OCI-LY3 (cell line): ENCODE measurements around the gene ORMDL1.

Experiments
- H2AFZ ChIP-seq: fragments of 200-600, 300-600 bp; shearing (Covaris generic); 2 replicates; pipeline ENCODE4 v1.6.0; 2014; ENCODE audit warnings: antibody characterized with exemption, low read depth, low read length
- H3K27ac ChIP-seq: fragments of 200-600, 300-600 bp; sonication (generic); 2 replicates; pipeline ENCODE4 v1.5.1; 2014; ENCODE audit warnings: mild to moderate bottlenecking, low read length, moderate library complexity, mixed read lengths
- H3K27me3 ChIP-seq: fragments of 200-600, 300-600 bp; sonication (generic); 2 replicates; pipeline ENCODE4 v1.6.1; 2014; ENCODE audit warnings: low read depth, low read length, mixed read lengths
- H3K36me3 ChIP-seq: fragments of 200-600, 300-600 bp; sonication (generic); replicated peaks from 2 replicates; pipeline ENCODE3; 2014; ENCODE audit warnings: low read depth, low read length, mixed read lengths
- H3K4me1 ChIP-seq: fragments of 300-600, 200-600 bp; sonication (generic); 2 replicates; pipeline ENCODE4 v1.6.1; 2014; ENCODE audit warnings: low read length, mixed read lengths
- H3K4me2 ChIP-seq: fragments of 200-600, 300-600 bp; sonication (generic); 2 replicates; pipeline ENCODE4 v1.6.1; 2014; ENCODE audit warnings: low read length, mixed read lengths
- H3K4me3 ChIP-seq: fragments of 300-600, 200-600 bp; sonication (generic); 2 replicates; pipeline ENCODE4 v1.5.1; 2014; ENCODE audit warnings: antibody characterized with exemption, mild to moderate bottlenecking, low read length, moderate library complexity
- H3K79me2 ChIP-seq: fragments of 300-600, 200-600 bp; shearing (Covaris generic); 2 replicates; pipeline ENCODE4 v1.6.1; 2014; ENCODE audit warnings: mild to moderate bottlenecking, low read length, mixed read lengths
- H3K9ac ChIP-seq: fragments of 300-600, 200-600 bp; shearing (Covaris generic); 2 replicates; pipeline ENCODE4 v1.6.0; 2014; ENCODE audit warnings: mild to moderate bottlenecking, low read length, moderate library complexity
- H3K9me3 ChIP-seq: fragments of 200-600, 300-600 bp; shearing (Covaris generic); 2 replicates; pipeline ENCODE4 v1.6.1; 2014; ENCODE audit warnings: low read length, mixed read lengths; ENCODE audit not compliant: insufficient read depth
- H4K20me1 ChIP-seq: fragments of 200-600, 300-600 bp; sonication (generic); 2 replicates; pipeline ENCODE4 v1.6.1; 2016; ENCODE audit warnings: low read length, mixed read lengths; ENCODE audit not compliant: insufficient read depth
- CTCF ChIP-seq: fragments of 200-600, 300-600 bp; sonication (generic); IDR thresholded peaks from 2 replicates; pipeline ENCODE4 v1.5.1; 2014; ENCODE audit warnings: antibody characterized with exemption, low read length, low read depth
- EZH2phosphoT487 ChIP-seq: fragments of 200-600 bp; shearing (Covaris generic); IDR thresholded peaks from 2 replicates; pipeline ENCODE4 v1.6.1; 2018; ENCODE audit warnings: antibody characterized with exemption, mixed run types, low read depth

ORMDL1 gene

GRCh38 chr2:189726271-189726670, 57.9 kb downstream of the ORMDL1 start:
- no peaks in the 10 kb centered on the region for H3K36me3 ChIP-seq
- H3K27me3 ChIP-seq = no peaks in the 10 kb centered on the region
- no peak for TF ChIP-seq EZH2phosphoT487
- TF ChIP-seq CTCF = no peak

GRCh38 chr2:189723192-189723591, 60.9 kb downstream of the ORMDL1 start:
- TF ChIP-seq CTCF (no peak), EZH2phosphoT487 (no peak)
- no peak overlapping the region for H3K9ac ChIP-seq
- H3K4me3 ChIP-seq = no peak overlapping the region
- H3K27ac ChIP-seq = no peak overlapping the region
- H3K27me3 ChIP-seq = no peaks in the 10 kb centered on the region
- no peaks in the 10 kb centered on the region for H3K4me1 ChIP-seq
- no peak overlapping the region for H3K4me2 ChIP-seq
- no peaks in the 10 kb centered on the region for H3K9me3 ChIP-seq
- H4K20me1 ChIP-seq = no peaks in the 10 kb centered on the region
- no peak overlapping the region for H2AFZ ChIP-seq
- no peaks in the 10 kb centered on the region for H3K79me2 ChIP-seq
- H3K36me3 ChIP-seq = no peaks in the 10 kb centered on the region

More at GRCh38 chr2:189726271-189726670, 57.9 kb downstream of the ORMDL1 start:
- Histone ChIP-seq H3K4me1 (no peaks in the 10 kb centered on the region), H3K4me3 (no peak overlapping the region), H3K9ac (no peak overlapping the region), H3K27ac (no peak overlapping the region), H2AFZ (no peak overlapping the region), H3K4me2 (no peak overlapping the region), H3K9me3 (no peaks in the 10 kb centered on the region), H4K20me1 (no peaks in the 10 kb centered on the region), H3K79me2 (no peaks in the 10 kb centered on the region)
